Smooth muscle cell (in vitro differentiated cells): Measurements from ENCODE around the gene CAPS. TPM values are rescaled to one million over a fixed set of nuclear protein-coding genes. Genes with fewer than 3 reads are reported as not detected.

Experiments used
- DNase-seq: peaks from one replicate; lab custom pipeline; 2025; ENCODE audit not compliant: unreplicated experiment; lab: John Stamatoyannopoulos, UW
- H2AFZ ChIP-seq: fragments of 200-600 bp; sonication (generic); 2 replicates; pipeline ENCODE4 v1.6.0; 2016; ENCODE audit warnings: antibody characterized with exemption, low read depth, mild to moderate bottlenecking
- H3F3A ChIP-seq: fragments of 200-600 bp; sonication (generic); 2 replicates; pipeline ENCODE4 v1.6.0; 2017; ENCODE audit warnings: antibody characterized with exemption, low read depth
- H3K27ac ChIP-seq: fragments of 200-600 bp; sonication (generic); 2 replicates; pipeline ENCODE4 v1.5.1; 2016; ENCODE audit warnings: low read depth, mild to moderate bottlenecking
- H3K27me3 ChIP-seq: fragments of 200-600 bp; sonication (generic); 2 replicates; pipeline ENCODE4 v1.6.1; 2016; ENCODE audit warnings: low read depth, mild to moderate bottlenecking
- H3K36me3 ChIP-seq: fragments of 200-600 bp; sonication (generic); 2 replicates; pipeline ENCODE4 v1.5.1; 2016; ENCODE audit warnings: low read depth
- H3K4me1 ChIP-seq: fragments of 200-600 bp; sonication (generic); 2 replicates; pipeline ENCODE4 v1.5.1; 2016; ENCODE audit warnings: low read depth
- H3K4me2 ChIP-seq: fragments of 200-600 bp; sonication (generic); 2 replicates; pipeline ENCODE4 v1.6.0; 2016; ENCODE audit warnings: mild to moderate bottlenecking
- H3K4me3 ChIP-seq: fragments of 200-600 bp; sonication (generic); 2 replicates; pipeline ENCODE4 v1.5.1; 2016; ENCODE audit warnings: mild to moderate bottlenecking
- H3K79me2 ChIP-seq: fragments of 200-600 bp; sonication (generic); 2 replicates; pipeline ENCODE4 v1.6.0; 2016; ENCODE audit warnings: low read depth, mild to moderate bottlenecking
- H3K9ac ChIP-seq: fragments of 200-600 bp; sonication (generic); 2 replicates; pipeline ENCODE4 v1.6.0; 2016; ENCODE audit warnings: low read depth
- H3K9me3 ChIP-seq: fragments of 200-600 bp; sonication (generic); replicated peaks from 2 replicates; pipeline ENCODE4 v1.5.1; 2016; ENCODE audit warnings: low read depth
- H4K20me1 ChIP-seq: fragments of 200-600 bp; sonication (generic); 2 replicates; pipeline ENCODE4 v1.6.0; 2016; ENCODE audit warnings: low read depth
- WGBS: methylation state at CpG from one replicate; pipeline ENCODE4 v1.1.7; 2016; ENCODE audit warnings: low lambda C conversion rate; 5-methylcytosine and 5-hydroxymethylcytosine counted together
- polyA plus RNA-seq: library from polyadenylated mRNA; unstranded; fragments of >200 nt; fragmentation: Nextera tagmentation; extraction: Ambion mirVana; gene quantifications from 2 replicates; pipeline ENCODE4 v1.2.1, GENCODE V29; 2016
- total RNA-seq: library from RNA; depleted of rRNA; stranded (reverse); fragments of >200 nt; gene quantifications from 2 replicates; pipeline ENCODE4 v1.2.3, GENCODE V29; 2014
- TF ChIP-seq, protein P1 (sequence below): fragments of 200-600 bp; sonication (generic); IDR thresholded peaks from 2 replicates; pipeline ENCODE4 v1.5.1; 2017; ENCODE audit warnings: borderline replicate concordance, mild to moderate bottlenecking, antibody characterized with exemption; ENCODE audit not compliant: insufficient read depth, poor library complexity, severe bottlenecking

CAPS gene
- total and polyA plus RNA-seq, 2 experiments from 2014 or later = 5.1 to 17.3 TPM

- no peak overlapping the region for H3K27ac ChIP-seq
- H3K79me2 ChIP-seq = peaks cover 91% of the 10 kb centered on the region
- TF ChIP-seq, protein P1, sequence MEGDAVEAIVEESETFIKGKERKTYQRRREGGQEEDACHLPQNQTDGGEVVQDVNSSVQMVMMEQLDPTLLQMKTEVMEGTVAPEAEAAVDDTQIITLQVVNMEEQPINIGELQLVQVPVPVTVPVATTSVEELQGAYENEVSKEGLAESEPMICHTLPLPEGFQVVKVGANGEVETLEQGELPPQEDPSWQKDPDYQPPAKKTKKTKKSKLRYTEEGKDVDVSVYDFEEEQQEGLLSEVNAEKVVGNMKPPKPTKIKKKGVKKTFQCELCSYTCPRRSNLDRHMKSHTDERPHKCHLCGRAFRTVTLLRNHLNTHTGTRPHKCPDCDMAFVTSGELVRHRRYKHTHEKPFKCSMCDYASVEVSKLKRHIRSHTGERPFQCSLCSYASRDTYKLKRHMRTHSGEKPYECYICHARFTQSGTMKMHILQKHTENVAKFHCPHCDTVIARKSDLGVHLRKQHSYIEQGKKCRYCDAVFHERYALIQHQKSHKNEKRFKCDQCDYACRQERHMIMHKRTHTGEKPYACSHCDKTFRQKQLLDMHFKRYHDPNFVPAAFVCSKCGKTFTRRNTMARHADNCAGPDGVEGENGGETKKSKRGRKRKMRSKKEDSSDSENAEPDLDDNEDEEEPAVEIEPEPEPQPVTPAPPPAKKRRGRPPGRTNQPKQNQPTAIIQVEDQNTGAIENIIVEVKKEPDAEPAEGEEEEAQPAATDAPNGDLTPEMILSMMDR = no peak
- no peak for DNase-seq
- no peak overlapping the region for H3K4me2 ChIP-seq
- WGBS = 96% methylated on average over 12 of the region's 12 CpGs
- peaks cover 100% of the 10 kb centered on the region for H4K20me1 ChIP-seq
- H3K27me3 ChIP-seq = no peaks in the 10 kb centered on the region
- no peak overlapping the region for H3K4me3 ChIP-seq
- peaks cover 14% of the 10 kb centered on the region for H3F3A ChIP-seq
- no peak overlapping the region for H3K9ac ChIP-seq
- H2AFZ ChIP-seq = no peak overlapping the region
- no peaks in the 10 kb centered on the region for H3K9me3 ChIP-seq
- H3K4me1 ChIP-seq = peaks cover 35% of the 10 kb centered on the region
- H3K36me3 ChIP-seq = no peaks in the 10 kb centered on the region
Observed at GRCh38 chr19:5956728-5957127, 42.7 kb downstream of the CAPS start.

- Histone ChIP-seq H3K4me1 (peaks cover 31% of the 10 kb centered on the region), H3K9me3 (no peaks in the 10 kb centered on the region), H3F3A (peaks cover 14% of the 10 kb centered on the region), H3K79me2 (peaks cover 91% of the 10 kb centered on the region), H2AFZ (no peak overlapping the region), H3K27ac (no peak overlapping the region), H3K27me3 (no peaks in the 10 kb centered on the region), H3K9ac (no peak overlapping the region), H3K36me3 (no peaks in the 10 kb centered on the region), H4K20me1 (peaks cover 100% of the 10 kb centered on the region), H3K4me2 (no peak overlapping the region), H3K4me3 (no peak overlapping the region)
- no peak for DNase-seq
- TF ChIP-seq, protein P1 = no peak
- 77% methylated on average over 10 of the region's 10 CpGs for WGBS
Observed at GRCh38 chr19:5957170-5957569, 43.1 kb downstream of the CAPS start.

- TF ChIP-seq, protein P1 = no peak
- no peak for DNase-seq
- Histone ChIP-seq H3K4me1 (peaks cover 22% of the 10 kb centered on the region), H3F3A (peaks cover 14% of the 10 kb centered on the region), H4K20me1 (peaks cover 100% of the 10 kb centered on the region), H3K27ac (no peak overlapping the region), H3K9ac (no peak overlapping the region), H3K36me3 (no peaks in the 10 kb centered on the region), H3K9me3 (no peaks in the 10 kb centered on the region), H3K4me3 (no peak overlapping the region), H3K27me3 (no peaks in the 10 kb centered on the region), H3K4me2 (no peak overlapping the region), H3K79me2 (peaks cover 90% of the 10 kb centered on the region), H2AFZ (no peak overlapping the region)
- WGBS = 85% methylated on average over 21 of the region's 21 CpGs
Observed at GRCh38 chr19:5958074-5958850, 44.2 kb downstream of the CAPS start.

GRCh38 chr19:5958851-5959122, 44.7 kb downstream of the CAPS start:
- Histone ChIP-seq H3K4me1 (peaks cover 17% of the 10 kb centered on the region), H3K9ac (no peak overlapping the region), H3K27ac (no peak overlapping the region), H3K4me2 (no peak overlapping the region), H3K36me3 (no peaks in the 10 kb centered on the region), H3K9me3 (no peaks in the 10 kb centered on the region), H4K20me1 (peaks cover 100% of the 10 kb centered on the region), H3F3A (peaks cover 14% of the 10 kb centered on the region), H2AFZ (no peak overlapping the region), H3K4me3 (no peak overlapping the region), H3K79me2 (peaks cover 91% of the 10 kb centered on the region), H3K27me3 (no peaks in the 10 kb centered on the region)
- DNase-seq = no peak
- WGBS = 93% methylated on average over 10 of the region's 10 CpGs
- TF ChIP-seq, protein P1 = no peak
